NCI-H1092 treated with DMSO at 0.1 percent for 48 hours (cell line): ENCODE measurements around the gene SMAGP.
"Not testable (repeated sequence)": the region's sequence is repeated elsewhere in the genome, so short reads cannot be mapped to it uniquely, and the experiment has no call there.

Experiments used
- DNase-seq: peaks from one replicate; lab custom pipeline; 2025; lab: John Stamatoyannopoulos, UW

Gene SMAGP

GRCh38 chr12:51225234-51225633, 45.0 kb downstream of the SMAGP start:
- DNase-seq = no peak

- no peak for DNase-seq
These were observed 45.6 kb downstream of the SMAGP start for GRCh38 chr12:51224625-51225024.

- DNase-seq = no peak
These were observed 47.8 kb downstream of the SMAGP start for GRCh38 chr12:51222461-51222860.

GRCh38 chr12:51219857-51220256, 50.4 kb downstream of the SMAGP start:
- DNase-seq = not testable (repeated sequence)

- no peak for DNase-seq
These were observed 50.9 kb downstream of the SMAGP start for GRCh38 chr12:51219322-51219721.

GRCh38 chr12:51218607-51219161, 51.5 kb downstream of the SMAGP start:
- DNase-seq = no peak

GRCh38 chr12:51217968-51218606, 52.1 kb downstream of the SMAGP start, which contains the start of gene POU6F1:
Gene POU6F1, minus strand, starts transcription at chr12:51218062. Its CDS starts 11,226 bp downstream, at chr12:51206836.
- DNase-seq = peak; percentile 35

- DNase-seq = peak; percentile 8
These were observed 52.9 kb downstream of the SMAGP start for GRCh38 chr12:51217133-51217967.

- DNase-seq = no peak
These were observed 53.6 kb downstream of the SMAGP start for GRCh38 chr12:51216642-51217041.

GRCh38 chr12:51214895-51215294, 55.3 kb downstream of the SMAGP start:
- DNase-seq = no peak

GRCh38 chr12:51210690-51211395, 59.4 kb downstream of the SMAGP start:
- no peak for DNase-seq

- no peak for DNase-seq
These were observed 61.0 kb downstream of the SMAGP start for GRCh38 chr12:51209259-51209658.

- DNase-seq = no peak
These were observed 62.1 kb downstream of the SMAGP start for GRCh38 chr12:51208016-51208660.

GRCh38 chr12:51205350-51205749, 64.9 kb downstream of the SMAGP start:
- no peak for DNase-seq

- DNase-seq = no peak
These were observed 67.5 kb downstream of the SMAGP start for GRCh38 chr12:51202718-51203117.

- DNase-seq = no peak
These were observed 69.4 kb downstream of the SMAGP start for GRCh38 chr12:51200806-51201205.

- no peak for DNase-seq
These were observed 70.1 kb downstream of the SMAGP start for GRCh38 chr12:51200156-51200555.

- DNase-seq = no peak
These were observed 70.8 kb downstream of the SMAGP start for GRCh38 chr12:51199366-51199945.

- no peak for DNase-seq
These were observed 71.4 kb downstream of the SMAGP start for GRCh38 chr12:51198568-51199365.

GRCh38 chr12:51197736-51198567, 72.3 kb downstream of the SMAGP start:
- DNase-seq = no peak
